ENCODE results near the gene PAPOLA.

DNA sequence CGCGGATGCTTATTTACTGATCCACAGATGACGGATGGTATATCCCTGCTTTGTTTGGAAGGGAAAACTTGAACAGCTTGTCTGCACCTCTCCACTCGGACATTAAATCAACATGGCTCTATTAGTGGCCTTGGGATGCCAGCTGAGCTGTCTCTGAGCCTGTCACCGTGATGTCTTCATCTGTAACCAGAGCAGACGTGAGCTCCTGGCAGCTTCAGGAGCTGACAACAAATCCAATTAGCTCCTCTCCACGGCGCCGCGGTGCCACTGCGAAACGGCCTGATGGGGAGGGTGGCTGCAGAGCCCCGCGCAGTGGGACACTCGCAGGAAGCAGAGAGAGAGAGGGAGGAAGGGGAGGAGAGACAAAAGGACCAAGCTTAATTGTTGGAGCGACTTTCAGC lies 112.3 kb downstream of the PAPOLA start:
- TF ChIP-seq CTCF (IDR thresholded peaks at IDR 0.05; ENCODE audit: poor library complexity) (no peak), EZH2phosphoT487 (IDR thresholded peaks at IDR 0.05; ENCODE audit: low read depth, severe bottlenecking, unreplicated experiment) (no peak), EZH2 (IDR thresholded peaks at IDR 0.05; ENCODE audit: borderline replicate concordance) (no peak)
